ENCODE data around the gene ZNF213. TPM values are rescaled to one million over a fixed set of nuclear protein-coding genes. Genes with fewer than 3 reads are reported as not detected.

The ZNF213 gene
- polyA plus RNA-seq, 3 donors = 1.5 to 2.6 (median 1.8) TPM

- TF ChIP-seq CTCF (IDR thresholded peaks at IDR 0.05) = no peak
- H3K27me3 ChIP-seq (ENCODE audit: control insufficient read depth in 2 of 2, insufficient read depth in 2 of 2, low read length in 2 of 2) = no peaks in the 10 kb centered on the region
- H3K4me1 Mint-ChIP-seq = peaks cover 6% of the 10 kb centered on the region
- intact Hi-C loops (cut with micrococcal nuclease) = no loop called here
- H3K9ac ChIP-seq (ENCODE audit: insufficient read depth, low read length, poor library complexity, severe bottlenecking) = no peak overlapping the region
- peaks cover 0 to 14% of the 10 kb centered on the region in 2 donors for H3K36me3 ChIP-seq (replicated peaks in 1 of 2; ENCODE audit: control insufficient read depth in 1 of 2, insufficient read depth in 2 of 2, low read length in 2 of 2)
- 97% methylated on average over 11 of the region's 20 CpGs for WGBS (ENCODE audit: insufficient coverage)
- no peak for DNase-seq
- no peak overlapping the region for H3K4me3 Mint-ChIP-seq
- no peaks in the 10 kb centered on the region for H3K79me2 ChIP-seq (ENCODE audit: insufficient read depth, low read length)
- H3K27ac ChIP-seq (ENCODE audit: low read depth in 1 of 2, low read length in 2 of 2) = no peak overlapping the region
- no peaks in the 10 kb centered on the region for H3K9me3 ChIP-seq (replicated peaks in 1 of 2; ENCODE audit: control insufficient read depth in 1 of 2, insufficient read depth in 1 of 2, low read length in 2 of 2)
- H3K4me3 ChIP-seq (replicated peaks in 1 of 3; ENCODE audit: low read depth in 2 of 3, low read length in 3 of 3) = no peak overlapping the region
- no peaks in the 10 kb centered on the region for H3K9me3 Mint-ChIP-seq
- peaks cover 5 to 8% of the 10 kb centered on the region in 2 donors for H3K4me1 ChIP-seq (ENCODE audit: control insufficient read depth in 1 of 2, insufficient read depth in 2 of 2, low read length in 2 of 2)
- H3K27ac Mint-ChIP-seq = no peak overlapping the region
- H2AFZ ChIP-seq (ENCODE audit: insufficient read depth, low read depth, low read length, poor library complexity, severe bottlenecking) = no peak overlapping the region
- no peaks in the 10 kb centered on the region for H4K20me1 ChIP-seq (ENCODE audit: insufficient read depth, low read length)
- no peak overlapping the region for H3K4me2 ChIP-seq (replicated peaks; ENCODE audit: extremely low read depth, low read length, poor library complexity, severe bottlenecking)
- peaks cover 2 to 9% of the 10 kb centered on the region in 2 donors for H3K36me3 Mint-ChIP-seq
- H3K27me3 Mint-ChIP-seq (ENCODE audit: low read depth in 3 of 3) = peaks cover 4 to 6% (median 5%) of the 10 kb centered on the region in 3 donors
Observed at GRCh38 chr16:3118846-3119245, 16.0 kb upstream of the ZNF213 start.

GRCh38 chr16:3119286-3119685, 15.5 kb upstream of the ZNF213 start:
- Histone ChIP-seq H4K20me1 (ENCODE audit: insufficient read depth, low read length) (no peaks in the 10 kb centered on the region), H3K36me3 (replicated peaks in 1 of 2; ENCODE audit: control insufficient read depth in 1 of 2, insufficient read depth in 2 of 2, low read length in 2 of 2) (peaks cover 0 to 14% of the 10 kb centered on the region in 2 donors), H3K4me1 (ENCODE audit: control insufficient read depth in 1 of 2, insufficient read depth in 2 of 2, low read length in 2 of 2) (peaks cover 7 to 10% of the 10 kb centered on the region in 2 donors), H2AFZ (ENCODE audit: insufficient read depth, low read depth, low read length, poor library complexity, severe bottlenecking) (no peak overlapping the region), H3K4me3 (replicated peaks in 1 of 3; ENCODE audit: low read depth in 2 of 3, low read length in 3 of 3) (no peak overlapping the region), H3K27me3 (ENCODE audit: control insufficient read depth in 2 of 2, insufficient read depth in 2 of 2, low read length in 2 of 2) (no peaks in the 10 kb centered on the region), H3K79me2 (ENCODE audit: insufficient read depth, low read length) (no peaks in the 10 kb centered on the region), H3K27ac (ENCODE audit: low read depth in 1 of 2, low read length in 2 of 2) (no peak overlapping the region), H3K9me3 (replicated peaks in 1 of 2; ENCODE audit: control insufficient read depth in 1 of 2, insufficient read depth in 1 of 2, low read length in 2 of 2) (no peaks in the 10 kb centered on the region), H3K4me2 (replicated peaks; ENCODE audit: extremely low read depth, low read length, poor library complexity, severe bottlenecking) (no peak overlapping the region), H3K9ac (ENCODE audit: insufficient read depth, low read length, poor library complexity, severe bottlenecking) (no peak overlapping the region)
- Mint-ChIP-seq H3K27me3 (ENCODE audit: low read depth in 3 of 3) (peaks cover 4 to 6% (median 6%) of the 10 kb centered on the region in 3 donors), H3K36me3 (peaks cover 2 to 9% of the 10 kb centered on the region in 2 donors), H3K4me3 (no peak overlapping the region), H3K4me1 (peaks cover 6% of the 10 kb centered on the region), H3K9me3 (no peaks in the 10 kb centered on the region), H3K27ac (no peak overlapping the region)
- 97% methylated on average over 26 of the region's 33 CpGs for WGBS (ENCODE audit: insufficient coverage)
- DNase-seq = no peak
- TF ChIP-seq CTCF (IDR thresholded peaks at IDR 0.05) = no peak
- intact Hi-C loops (cut with micrococcal nuclease) = no loop called here

Data from CD14-positive monocyte (primary cell).